Cardiac ventricle fibroblast (primary cell): ENCODE measurements around the gene CYB5R3. TPM values are rescaled to one million over a fixed set of nuclear protein-coding genes. Genes with fewer than 3 reads are reported as not detected.

Experiments used
- total RNA-seq: library from RNA; depleted of rRNA; stranded (reverse); fragments of >200 nt; gene quantifications from 2 replicates; pipeline ENCODE4 v1.2.3, GENCODE V29; 2015

The CYB5R3 gene
- 143 and 148 TPM in 2 replicates for total RNA-seq

GRCh38 chr22:42649246-42650099 is at the start of gene CYB5R3:
TSS of gene CYB5R3 (minus strand) at chr22:42649392. CDS start at chr22:42649315, 77 bp downstream.

DNA sequence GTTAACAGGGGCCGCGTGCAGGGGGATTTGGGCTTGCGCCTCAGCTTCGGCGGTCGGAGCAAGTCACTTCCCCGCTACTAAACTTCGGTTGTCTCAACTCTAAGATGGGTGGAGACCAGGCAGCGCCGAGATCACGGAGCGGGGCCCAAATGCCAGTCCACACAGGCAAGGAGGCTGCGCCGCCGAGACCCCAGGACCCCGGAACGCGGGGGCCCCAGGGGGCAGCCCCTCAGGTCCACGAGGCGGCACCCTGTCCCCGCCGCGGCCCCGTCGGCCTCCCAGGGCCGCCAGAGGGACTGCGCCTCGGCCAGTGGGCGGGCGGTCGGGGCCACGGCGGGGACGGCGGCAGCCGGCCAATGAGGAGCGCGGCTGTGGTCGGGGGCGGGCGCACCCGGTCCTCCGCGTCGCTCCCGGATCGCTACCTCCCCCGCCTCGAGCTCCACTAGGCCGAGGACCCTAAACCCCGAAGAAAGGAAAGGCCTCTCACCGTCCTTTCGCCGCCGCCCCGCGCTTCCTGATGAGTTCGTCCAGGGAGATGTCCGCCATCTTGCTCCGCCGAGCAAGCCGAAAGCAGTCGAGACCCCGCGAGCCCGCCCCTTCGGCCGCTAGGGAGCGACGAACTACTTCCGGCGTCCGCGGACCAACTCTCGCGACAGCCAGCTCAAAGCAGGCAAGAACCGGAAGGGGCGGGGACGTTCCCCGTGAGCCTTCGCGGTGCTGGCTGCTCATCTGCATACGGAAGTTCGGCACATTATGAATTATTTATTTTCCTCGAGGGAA is 34.7 kb downstream of the CYB5R3 start, which contains the start of gene POLDIP3:
POLDIP3 (minus strand) TSS at position 572 of the 780 bp plus-strand sequence; CDS start at position 546, 26 bp downstream.

Other genes with a start within 250 kb of the CYB5R3 start
- 0.05 and 0.06 TPM in 2 replicates for gene NFAM1, start 217.0 kb downstream of the CYB5R3 start, total RNA-seq
- 15.0 and 18.7 TPM in 2 replicates for gene RRP7A, start 129.6 kb downstream of the CYB5R3 start, total RNA-seq
- 1.9 and 3.6 TPM in 2 replicates for gene SERHL2, start 95.4 kb downstream of the CYB5R3 start, total RNA-seq
- 30.2 and 32.2 TPM in 2 replicates for gene POLDIP3, start 34.5 kb downstream of the CYB5R3 start, total RNA-seq
- not detected in 2 replicates for gene ATP5MGL, start 8.8 kb downstream of the CYB5R3 start, total RNA-seq
- gene A4GALT, start 71.5 kb upstream of the CYB5R3 start, total RNA-seq, result 33.6 and 34.8 TPM in 2 replicates
- gene ARFGAP3, start 207.9 kb upstream of the CYB5R3 start, total RNA-seq, result 43.6 and 44.8 TPM in 2 replicates